Panc1 (cell line): ENCODE results near the gene BPIFA2. TPM values are rescaled to one million over a fixed set of nuclear protein-coding genes. Genes with fewer than 3 reads are reported as not detected.

Experiments
- ATAC-seq: fragments of 200-7000 bp; cut with Tn5 transposase; 2 replicates; pipeline ENCODE4 v1.9.1; 2020; ENCODE audit warnings: mild to moderate bottlenecking, moderate library complexity
- BruUV-seq: library from RNA; stranded (reverse); fragments of 400-500 nt; replicated peaks from 2 replicates; lab custom pipeline; 2021; lab: Mats Ljungman, UMichigan
- CTCF ChIA-PET: fragments of 300-600 bp; sonication (Branson Sonifier 250); formaldehyde crosslinking; loops from one replicate; lab custom pipeline; 2022; ENCODE audit warnings: antibody characterized with exemption; lab: Charles Lee
- POLR2A ChIA-PET: fragments of 300-600 bp; sonication (Branson Sonifier 250); formaldehyde crosslinking; loops from one replicate; lab custom pipeline; 2022; ENCODE audit warnings: antibody characterized with exemption; lab: Charles Lee
- DNase-seq: peaks from one replicate; pipeline ENCODE4 v3.0.0-alpha.2; 2010; ENCODE audit warnings: low read depth, low spot score
- H3K27ac ChIP-seq: 2 replicates; pipeline ENCODE4 v1.5.1; 2011; ENCODE audit warnings: mild to moderate bottlenecking, low read length, inconsistent platforms
- H3K27me3 ChIP-seq: fragments of 200-500 bp; sonication (Bioruptor generic); 2 replicates; pipeline ENCODE4 v1.6.0; 2014; ENCODE audit warnings: low read length, inconsistent platforms; ENCODE audit not compliant: control insufficient read depth, insufficient read depth
- H3K36me3 ChIP-seq: fragments of 200-500 bp; sonication (Bioruptor generic); 2 replicates; pipeline ENCODE4 v1.5.1; 2014; ENCODE audit warnings: inconsistent platforms, mild to moderate bottlenecking, low read length, moderate library complexity; ENCODE audit not compliant: control insufficient read depth, insufficient read depth
- H3K4me1 ChIP-seq: 2 replicates; pipeline ENCODE4 v1.5.1; 2011; ENCODE audit warnings: inconsistent platforms, mild to moderate bottlenecking, low read length, moderate library complexity; ENCODE audit not compliant: control insufficient read depth, insufficient read depth
- H3K4me3 ChIP-seq, 2 experiments: 2 replicates each; pipeline ENCODE4 v1.5.1; 2011 to 2012; ENCODE audit warnings: low read depth in 2 of 2, low read length in 2 of 2, mild to moderate bottlenecking in 2 of 2, inconsistent platforms in 1 of 2, moderate library complexity in 1 of 2
- H3K9me3 ChIP-seq: fragments of 200-500 bp; sonication (Bioruptor generic); 2 replicates; pipeline ENCODE4 v1.5.1; 2014; ENCODE audit warnings: low read depth, mild to moderate bottlenecking, inconsistent platforms, low read length, moderate library complexity; ENCODE audit not compliant: control insufficient read depth, insufficient read depth
- CTCF ChIP-seq: fragments of 450-650 bp; IDR thresholded peaks from 2 replicates; pipeline ENCODE4 v1.5.1; 2017; ENCODE audit warnings: mild to moderate bottlenecking
- POLR2AphosphoS5 ChIP-seq: IDR thresholded peaks from 2 replicates; pipeline ENCODE4 v1.6.1; 2012; ENCODE audit warnings: mild to moderate bottlenecking, low read depth, low read length, moderate library complexity
- REST ChIP-seq, 2 experiments: IDR thresholded peaks; 2 replicates each; pipeline ENCODE4 v1.6.1; 2011 to 2012; ENCODE audit warnings: low read depth in 2 of 2, control low read depth in 1 of 2, low read length in 1 of 2, mild to moderate bottlenecking in 1 of 2, moderate library complexity in 1 of 2; ENCODE audit not compliant: insufficient read depth in 1 of 2
- SIN3A ChIP-seq: IDR thresholded peaks from 2 replicates; pipeline ENCODE4 v1.6.1; 2012; ENCODE audit warnings: low read depth, mild to moderate bottlenecking, low read length, moderate library complexity, borderline replicate concordance; ENCODE audit not compliant: insufficient read depth
- TCF7L2 ChIP-seq: IDR thresholded peaks from 2 replicates; pipeline ENCODE4 v1.6.1; 2011; ENCODE audit warnings: mild to moderate bottlenecking, low read depth, low read length, inconsistent platforms
- in situ Hi-C: cut with HindIII; loops from 2 replicates; pipeline ENCODE4 v1.10.0; 2016; ENCODE audit warnings: low sequenced_read_pairs, low pct_unique_long_range_greater_than_20kb
- intact Hi-C: fragments of 100-400 bp; cut with micrococcal nuclease; formaldehyde crosslinking; loops from one replicate; pipeline ENCODE4 v1.10.0; 2022; ENCODE audit not compliant: unreplicated experiment
- total RNA-seq: library from RNA; stranded (reverse); gene quantifications from one replicate; pipeline ENCODE4 v1.2.1, GENCODE V29; 2021; ENCODE audit not compliant: unreplicated experiment

Gene BPIFA2
- total RNA-seq, 1 experiment from 2014 or later: not detected

GRCh38 chr20:33169176-33169794, 1.3 kb downstream of the BPIFA2 start:
- 0 out of 2 replicates have a peak, but pooled peaks cover 2% of the 10 kb centered on the region for H3K27me3 ChIP-seq
- DNase-seq (no peak), ATAC-seq (no peak)
- POLR2A ChIA-PET: no interaction called here
- no peaks in the 10 kb centered on the region for H3K36me3 ChIP-seq
- TF ChIP-seq SIN3A (no peak), CTCF (peak; percentile 71), POLR2AphosphoS5 (no peak), REST (IDR thresholded peaks at IDR 0.05; ENCODE audit: insufficient read depth in 1 of 2, low read depth in 2 of 2, low read length in 1 of 2) (no peak), TCF7L2 (no peak)
- CTCF ChIA-PET: no interaction called here
- H3K4me3 ChIP-seq: no peak overlapping the region
- intact Hi-C loops: no loop called here
- H3K27ac ChIP-seq: no peak overlapping the region
- H3K4me1 ChIP-seq: no peaks in the 10 kb centered on the region; the same call in 1 of the 2 replicates
- no TSS peak for BruUV-seq
- H3K9me3 ChIP-seq: no peaks in the 10 kb centered on the region
- in situ Hi-C loops: no loop called here

- intact Hi-C loops (no loop called here), in situ Hi-C loops (no loop called here)
- H3K27me3 ChIP-seq: no peaks in the 10 kb centered on the region
- no peak for TF ChIP-seq POLR2AphosphoS5
- ChIA-PET CTCF (no interaction called here), POLR2A (interaction anchor here (0.6 kb wide), 1 partner anchor 33 kb away, joined by 11 read pairs; no protein-coding TSS in a partner anchor)
- DNase-seq (no peak), ATAC-seq (no peak)
- H3K4me3 ChIP-seq: no peak overlapping the region
- no peaks in the 10 kb centered on the region for H3K4me1 ChIP-seq
- H3K36me3 ChIP-seq: no peaks in the 10 kb centered on the region
- BruUV-seq: no TSS peak
- H3K9me3 ChIP-seq: no peaks in the 10 kb centered on the region
- H3K27ac ChIP-seq: no peak overlapping the region
These were observed 4.8 kb downstream of the BPIFA2 start for GRCh38 chr20:33172781-33173180.

- intact Hi-C loops: no loop called here
- BruUV-seq: no TSS peak
These were observed 7.2 kb downstream of the BPIFA2 start for GRCh38 chr20:33175123-33175522.

More at GRCh38 chr20:33175123-33175522, 7.2 kb downstream of the BPIFA2 start:
- H3K27ac ChIP-seq: no peak overlapping the region
- no peak overlapping the region for H3K4me3 ChIP-seq
- H3K9me3 ChIP-seq: no peaks in the 10 kb centered on the region
- TF ChIP-seq SIN3A (no peak), CTCF (no peak), REST (IDR thresholded peaks at IDR 0.05; ENCODE audit: insufficient read depth in 1 of 2, low read depth in 2 of 2, low read length in 1 of 2) (no peak), POLR2AphosphoS5 (no peak), TCF7L2 (no peak)
- in situ Hi-C loops: no loop called here
- no peaks in the 10 kb centered on the region for H3K36me3 ChIP-seq
- ATAC-seq: no peak
- POLR2A ChIA-PET: no interaction called here
- H3K4me1 ChIP-seq: no peaks in the 10 kb centered on the region
- no peaks in the 10 kb centered on the region for H3K27me3 ChIP-seq
- CTCF ChIA-PET: interaction anchor here (0.6 kb wide), 1 partner anchor 344 kb away, joined by 3 read pairs; no protein-coding TSS in a partner anchor
- no peak for DNase-seq
